Measurements from ENCODE around the gene HOXA10.
A peak's percentile ranks its signal among the peaks of the same experiment; 100 is the strongest.

Gene HOXA10

DNA sequence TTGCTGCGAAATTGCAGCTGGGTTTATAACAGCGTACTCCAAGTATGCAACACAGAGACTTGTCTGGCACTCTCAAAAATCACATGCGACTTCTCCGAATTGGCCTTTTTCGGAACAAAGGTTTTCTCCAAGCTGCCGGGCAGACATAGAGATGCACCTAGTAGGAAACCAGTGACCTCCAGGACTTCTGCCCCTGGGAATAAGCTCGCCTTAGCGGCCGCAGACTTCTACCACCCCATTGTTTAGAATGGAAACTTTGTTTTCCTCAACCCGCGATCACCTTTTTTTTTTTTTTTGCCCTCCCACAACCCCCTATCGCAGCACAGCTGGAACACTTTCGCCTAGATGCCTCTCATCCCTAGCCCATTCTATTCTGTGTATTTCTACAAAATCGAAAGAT, 4.9 kb upstream of the HOXA10 start:
- DNase-seq (ENCODE audit: low read depth): no peak

DNA sequence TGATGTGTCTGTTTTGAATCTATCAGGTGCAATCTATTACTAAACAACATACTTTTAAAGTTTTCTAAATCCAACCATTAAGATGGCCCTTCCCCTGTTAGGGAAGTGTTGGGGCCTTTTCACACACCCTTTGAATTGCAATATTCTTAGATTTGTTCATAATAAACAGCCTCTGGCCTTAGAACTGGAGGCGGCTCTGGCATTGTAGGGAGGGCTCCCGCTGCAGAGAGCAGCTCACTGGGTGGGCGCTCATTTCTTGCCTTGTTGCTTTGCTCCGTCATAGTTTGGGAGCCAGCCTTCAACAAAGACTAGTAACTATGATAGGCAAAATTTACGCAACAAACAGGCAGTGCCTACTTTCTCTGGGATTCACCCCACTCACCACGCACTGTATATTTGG, 4.2 kb upstream of the HOXA10 start:
- DNase-seq (ENCODE audit: low read depth): no peak

DNA sequence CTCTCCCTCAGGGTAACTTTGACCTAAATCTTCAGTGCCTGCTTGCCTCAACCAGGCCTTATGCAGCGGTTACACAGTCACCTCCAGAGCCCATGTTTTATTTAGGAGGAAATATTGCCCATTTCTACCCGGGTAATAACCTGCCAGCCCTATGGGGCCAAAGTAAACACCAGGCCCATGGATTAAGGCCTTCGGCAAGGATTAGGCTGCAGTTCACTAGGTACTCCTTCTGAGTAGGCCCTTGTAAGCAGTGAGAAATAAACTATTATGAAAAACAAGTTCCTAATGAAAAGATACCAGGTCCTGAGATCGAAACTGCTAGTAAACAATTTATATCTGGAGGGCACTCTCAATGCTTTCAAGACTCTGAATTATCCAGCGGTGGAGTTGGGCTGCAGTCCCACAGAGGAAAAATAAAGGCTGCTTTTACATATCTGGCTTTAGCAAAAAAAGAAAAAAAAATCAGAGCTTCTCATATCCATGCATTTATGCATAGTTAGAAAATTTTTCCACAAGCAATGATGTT, 3.7 kb upstream of the HOXA10 start:
- DNase-seq (ENCODE audit: low read depth): no peak

DNA sequence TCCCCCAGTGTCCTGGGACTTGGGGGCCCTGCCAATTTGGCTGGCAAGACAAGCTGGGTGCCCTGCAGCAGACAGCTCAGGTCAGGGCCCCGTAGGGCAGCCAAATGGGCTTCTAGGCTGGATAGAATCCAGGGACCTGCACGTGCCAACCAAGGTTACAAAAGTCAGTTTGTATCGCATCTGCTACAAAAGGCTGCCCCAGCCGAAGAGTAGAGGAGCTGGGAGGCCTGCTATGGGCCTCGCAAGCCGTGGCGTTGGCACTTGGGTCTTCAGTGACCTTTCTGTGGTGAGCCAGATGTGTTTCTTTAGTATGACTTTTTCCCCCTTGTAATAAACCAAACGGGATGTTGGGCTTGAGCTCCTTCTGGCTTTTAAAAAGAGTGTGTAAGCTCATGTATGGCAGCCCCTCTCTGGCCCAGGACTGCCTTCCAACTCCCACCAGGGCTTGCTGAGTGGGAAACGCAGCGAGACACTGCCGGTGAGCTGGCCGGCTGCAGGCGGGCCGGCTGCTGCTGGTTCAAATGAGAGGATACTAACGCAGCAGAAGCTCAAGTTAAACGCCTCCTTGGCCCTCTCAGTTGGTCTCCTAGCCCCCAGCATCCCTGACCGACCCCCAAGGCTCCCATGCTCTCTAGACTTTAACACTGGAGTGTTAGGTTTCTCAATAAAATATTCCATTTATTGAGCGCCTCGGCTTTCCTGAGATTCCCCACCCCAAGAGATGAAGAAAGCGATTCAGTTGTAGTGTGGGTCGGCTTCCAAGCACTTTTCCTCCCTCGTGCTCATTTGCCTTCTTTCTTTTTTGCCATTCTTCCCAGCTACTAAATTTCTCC, 3.1 kb upstream of the HOXA10 start:
- no peak for DNase-seq (ENCODE audit: low read depth)

DNA sequence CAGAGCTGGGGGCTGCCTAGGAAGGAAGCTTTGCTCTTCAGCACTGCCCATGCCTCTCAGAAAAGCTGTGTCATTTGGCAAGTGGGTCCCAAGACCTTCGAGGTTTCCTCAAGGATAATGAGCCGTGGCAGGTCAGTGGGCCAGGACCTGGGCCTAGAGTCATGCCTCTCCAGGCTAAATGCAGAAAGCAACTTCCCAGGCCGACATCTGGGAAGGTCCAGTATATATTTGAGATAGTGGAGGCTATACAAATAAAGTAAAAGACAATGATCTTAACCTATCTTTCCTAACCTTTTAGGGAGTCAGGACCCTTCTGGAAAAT, 2.4 kb upstream of the HOXA10 start:
- DNase-seq (ENCODE audit: low read depth): no peak

DNA sequence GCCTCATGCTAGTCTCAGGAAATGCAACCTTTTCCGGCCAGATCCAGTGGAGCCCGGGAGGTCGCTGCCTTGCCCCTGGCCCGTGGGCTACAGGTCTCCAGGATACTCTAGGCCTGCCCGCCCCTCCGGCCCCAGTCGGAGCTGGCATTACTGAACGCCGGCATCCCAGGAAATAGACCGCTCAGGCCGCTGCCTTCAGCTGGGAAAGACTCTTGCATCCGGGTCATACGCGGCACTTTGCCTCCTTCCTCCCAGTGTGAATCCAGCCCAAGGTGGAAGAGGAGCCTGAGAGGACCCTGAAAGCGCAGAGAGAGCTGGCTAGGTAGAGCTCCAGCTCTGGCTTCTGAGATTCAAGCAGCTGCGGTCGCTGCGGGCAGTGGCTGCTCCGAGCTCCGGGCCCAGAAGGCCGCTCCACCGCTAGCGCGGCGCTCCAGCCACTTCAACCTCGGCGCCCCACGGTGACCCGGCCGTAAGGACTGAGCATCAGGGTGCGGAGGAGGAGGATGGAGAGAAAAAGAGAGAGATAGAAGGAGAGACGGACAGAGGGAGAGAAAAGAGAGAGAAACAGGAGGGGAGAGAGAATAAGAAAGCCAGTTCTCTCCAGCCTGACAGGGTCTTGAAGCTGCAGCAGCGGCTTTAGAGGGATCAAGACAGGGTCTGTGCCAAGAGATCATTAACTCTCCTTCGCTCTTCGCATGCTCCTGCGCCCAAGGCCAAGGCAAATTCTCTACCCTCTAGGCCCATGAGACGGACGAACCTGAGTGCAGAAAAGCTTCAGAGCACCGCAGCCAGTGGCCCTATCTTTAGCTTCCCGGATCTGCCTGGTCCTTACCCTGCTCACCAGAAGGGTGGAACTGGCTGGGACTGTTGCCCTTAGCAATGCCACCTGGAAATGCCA, 1.8 kb upstream of the HOXA10 start:
- no peak for DNase-seq (ENCODE audit: low read depth)

DNA sequence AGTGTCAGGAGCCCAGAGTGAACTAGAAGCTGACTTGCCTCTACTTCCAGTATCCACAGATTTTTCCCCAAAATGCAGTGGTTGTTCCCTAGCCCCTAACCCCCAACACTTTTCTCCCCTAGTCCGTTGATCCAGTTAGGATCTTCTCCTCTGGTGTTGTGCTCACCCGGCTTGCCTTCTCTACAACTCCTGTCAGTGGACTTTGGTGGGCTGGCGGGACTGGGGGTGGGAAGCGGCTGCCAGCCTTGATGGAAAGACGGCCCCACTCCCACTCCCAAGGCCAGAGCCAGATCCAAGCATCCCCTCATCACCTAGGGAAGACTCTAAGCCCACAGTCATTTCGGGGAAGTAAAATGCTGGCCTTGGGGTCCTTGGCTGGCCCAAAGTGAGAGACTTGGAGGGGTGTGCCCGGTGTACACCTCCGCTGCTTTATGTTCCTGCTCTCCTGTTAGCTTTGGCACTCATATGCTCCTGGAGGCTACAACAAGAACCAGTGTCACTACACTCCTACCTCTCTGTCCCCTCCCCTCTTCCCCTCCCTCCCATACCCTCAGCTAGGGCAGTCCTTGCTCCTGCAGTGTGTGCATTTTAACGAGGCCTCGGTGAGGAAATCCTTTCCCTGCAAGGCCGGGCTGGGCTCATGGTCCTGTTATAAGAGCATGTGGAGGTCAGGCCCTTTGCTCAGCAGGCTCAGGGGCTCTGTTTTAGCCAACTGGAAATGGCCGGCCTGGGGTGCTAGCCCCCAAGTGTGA, 930 bp upstream of the HOXA10 start:
- DNase-seq (ENCODE audit: low read depth): no peak

DNA sequence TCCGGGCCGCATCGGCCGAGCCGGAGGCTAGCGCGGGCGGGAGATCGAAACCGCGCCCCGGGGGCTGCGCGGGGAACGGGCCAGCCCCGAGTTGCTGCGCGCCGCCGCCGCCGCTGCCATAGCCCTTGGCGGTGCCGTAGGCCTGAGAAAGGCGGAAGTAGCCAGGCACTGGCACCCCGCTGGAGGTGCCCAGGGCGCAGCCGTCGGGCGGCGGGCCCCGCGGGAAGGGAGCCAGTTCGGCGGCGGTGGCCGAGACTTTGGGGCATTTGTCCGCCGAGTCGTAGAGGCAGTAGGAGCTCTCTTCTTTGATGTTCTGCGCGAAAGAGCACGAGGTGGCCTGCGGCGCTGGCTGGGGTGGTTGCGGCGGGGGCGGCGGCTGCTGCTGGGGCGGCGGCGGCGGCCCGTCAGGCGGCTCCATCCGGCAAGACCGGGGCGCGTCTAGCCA, 587 bp downstream of the HOXA10 start:
- no peak for DNase-seq (ENCODE audit: low read depth)

DNA sequence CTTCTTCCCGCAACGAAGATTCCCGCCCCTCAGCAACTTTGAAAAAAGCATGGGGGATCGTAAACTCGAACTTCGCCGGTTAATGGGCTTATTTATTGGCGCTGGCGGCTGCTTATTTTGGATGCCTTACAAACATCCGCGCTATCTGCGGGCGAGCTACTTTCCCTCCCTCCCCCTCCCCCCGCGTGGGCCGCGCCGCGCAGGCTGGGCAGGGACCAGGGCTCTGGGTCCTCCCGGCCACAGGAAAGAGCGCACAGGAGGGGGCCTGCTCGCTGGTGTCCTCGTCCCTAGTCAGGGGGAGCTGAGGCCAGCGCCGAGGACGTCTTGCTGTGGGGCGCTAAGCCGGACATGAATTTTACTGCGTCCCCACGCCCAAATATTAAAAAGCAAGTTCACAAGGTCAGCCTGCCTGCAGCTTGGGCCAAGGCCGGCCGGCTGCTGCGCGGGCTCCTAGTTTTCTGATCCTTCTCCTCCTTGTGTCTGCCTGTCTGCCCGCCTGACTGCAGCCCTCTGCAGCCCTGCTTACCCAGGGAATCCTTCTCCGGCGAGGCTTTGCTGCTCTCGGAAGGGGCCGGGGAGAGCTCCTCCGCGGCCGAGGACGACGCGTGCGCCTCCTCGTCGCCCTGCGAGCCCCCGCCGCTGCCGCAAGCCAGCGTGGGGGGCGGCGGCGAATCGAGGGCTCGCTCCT, 1.2 kb downstream of the HOXA10 start:
- DNase-seq (ENCODE audit: low read depth): peak; percentile 49

DNA sequence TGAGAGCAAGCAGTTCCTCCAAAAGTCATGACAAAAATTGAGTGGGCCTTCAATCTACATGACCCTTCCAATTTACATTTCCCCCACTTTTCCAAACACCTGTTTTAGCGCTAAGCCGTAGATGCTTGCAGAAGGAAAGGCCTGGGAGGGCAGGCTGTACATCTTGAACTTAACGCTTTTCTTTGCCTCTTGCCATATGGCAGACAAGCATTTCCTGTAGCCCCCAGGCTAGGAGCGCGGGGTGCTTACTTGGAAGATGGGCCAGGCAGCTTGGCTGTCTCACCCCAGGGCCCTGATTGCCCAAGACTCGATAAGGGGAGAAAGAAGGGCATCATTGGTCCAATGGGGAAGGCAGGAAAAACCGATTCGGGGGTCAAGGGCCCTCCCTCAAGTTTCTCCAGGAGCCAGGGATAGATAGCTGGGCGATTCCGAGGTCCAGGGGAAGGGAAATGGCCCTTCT, 1.8 kb downstream of the HOXA10 start:
- DNase-seq (ENCODE audit: low read depth): no peak

DNA sequence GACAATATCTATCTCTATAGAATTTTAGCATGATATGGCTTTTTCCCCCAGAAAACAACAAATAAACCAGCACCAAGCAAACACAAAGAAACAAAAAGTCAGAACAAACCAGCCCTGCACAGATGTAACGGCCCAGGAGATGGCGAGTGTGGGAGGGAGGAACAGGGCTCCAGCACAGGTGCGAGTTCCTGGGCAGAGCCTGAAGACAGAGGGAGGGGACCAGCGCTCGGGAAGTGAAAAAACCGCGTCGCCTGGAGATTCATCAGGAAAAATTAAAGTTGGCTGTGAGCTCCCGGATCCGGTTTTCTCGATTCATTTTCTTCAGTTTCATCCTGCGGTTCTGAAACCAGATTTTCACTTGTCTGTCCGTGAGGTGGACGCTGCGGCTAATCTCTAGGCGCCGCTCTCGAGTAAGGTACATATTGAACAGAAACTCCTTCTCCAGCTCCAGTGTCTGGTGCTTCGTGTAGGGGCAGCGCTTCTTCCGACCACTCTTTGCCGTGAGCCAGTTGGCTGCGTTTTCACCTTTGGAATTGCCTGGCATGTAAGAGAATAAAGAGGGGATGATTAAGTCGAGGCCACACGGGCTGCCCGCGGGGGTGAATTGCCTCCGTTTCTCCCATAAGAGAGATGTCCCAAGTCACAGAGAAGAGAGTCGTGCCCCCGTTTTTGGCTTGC, 2.3 kb downstream of the HOXA10 start:
- DNase-seq (ENCODE audit: low read depth): peak; percentile 43

DNA sequence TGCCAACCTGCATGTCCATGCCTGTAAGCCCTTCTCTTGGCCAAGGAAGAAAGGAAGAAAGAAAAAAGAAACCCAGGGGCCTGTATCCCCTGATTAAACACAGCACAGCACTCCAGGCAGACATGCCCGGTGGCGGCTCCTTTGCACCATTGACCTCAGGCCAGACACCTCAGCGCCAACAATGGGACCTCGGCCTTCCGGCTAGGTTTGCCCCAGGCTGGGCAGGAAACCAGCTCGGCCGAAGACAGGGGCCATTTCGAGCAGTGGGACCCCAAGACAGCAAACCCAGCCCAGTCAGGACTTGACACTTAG, 2.8 kb downstream of the HOXA10 start:
- no peak for DNase-seq (ENCODE audit: low read depth)

DNA sequence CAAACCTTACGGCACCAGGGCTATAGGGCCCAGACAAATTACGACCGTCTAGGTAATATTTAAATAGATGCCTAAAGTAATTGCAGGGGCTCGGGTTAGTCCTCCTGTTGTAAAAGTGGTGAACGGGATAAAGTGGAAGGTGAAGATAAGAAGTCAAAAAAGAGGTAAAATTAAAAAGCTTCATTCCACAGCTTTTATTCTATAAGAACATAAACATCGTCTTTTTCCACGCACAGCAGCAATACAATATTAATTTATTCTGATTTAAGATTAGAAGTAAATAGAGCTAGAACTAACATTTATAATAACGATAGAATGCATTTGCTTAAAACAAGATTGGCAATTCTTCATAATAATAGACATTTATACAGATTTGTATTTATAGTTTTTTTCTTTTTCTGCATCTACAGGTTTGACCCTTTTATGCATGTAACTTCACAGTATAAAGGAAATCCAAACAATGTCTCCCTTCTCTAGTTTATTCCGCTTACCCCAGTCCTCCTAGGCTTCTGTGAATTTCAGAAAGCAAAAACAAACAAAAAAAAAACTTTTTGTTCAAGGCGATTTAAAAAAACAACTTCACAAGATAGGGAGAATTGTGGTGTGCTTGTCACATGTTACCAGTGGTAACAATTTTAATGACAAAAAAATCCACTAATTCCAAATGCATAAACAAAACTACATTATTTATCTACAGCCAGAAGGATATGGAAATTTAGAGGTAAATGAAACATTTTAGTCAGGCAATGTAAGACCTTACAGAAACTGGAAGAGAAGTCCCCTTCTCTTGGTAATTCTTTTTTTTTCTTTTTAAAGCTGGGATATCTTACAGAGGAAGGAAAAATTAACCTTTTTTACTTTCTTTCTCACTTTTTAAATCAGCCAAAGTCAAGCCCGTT, 3.4 kb downstream of the HOXA10 start:
- no peak for DNase-seq (ENCODE audit: low read depth)

DNA sequence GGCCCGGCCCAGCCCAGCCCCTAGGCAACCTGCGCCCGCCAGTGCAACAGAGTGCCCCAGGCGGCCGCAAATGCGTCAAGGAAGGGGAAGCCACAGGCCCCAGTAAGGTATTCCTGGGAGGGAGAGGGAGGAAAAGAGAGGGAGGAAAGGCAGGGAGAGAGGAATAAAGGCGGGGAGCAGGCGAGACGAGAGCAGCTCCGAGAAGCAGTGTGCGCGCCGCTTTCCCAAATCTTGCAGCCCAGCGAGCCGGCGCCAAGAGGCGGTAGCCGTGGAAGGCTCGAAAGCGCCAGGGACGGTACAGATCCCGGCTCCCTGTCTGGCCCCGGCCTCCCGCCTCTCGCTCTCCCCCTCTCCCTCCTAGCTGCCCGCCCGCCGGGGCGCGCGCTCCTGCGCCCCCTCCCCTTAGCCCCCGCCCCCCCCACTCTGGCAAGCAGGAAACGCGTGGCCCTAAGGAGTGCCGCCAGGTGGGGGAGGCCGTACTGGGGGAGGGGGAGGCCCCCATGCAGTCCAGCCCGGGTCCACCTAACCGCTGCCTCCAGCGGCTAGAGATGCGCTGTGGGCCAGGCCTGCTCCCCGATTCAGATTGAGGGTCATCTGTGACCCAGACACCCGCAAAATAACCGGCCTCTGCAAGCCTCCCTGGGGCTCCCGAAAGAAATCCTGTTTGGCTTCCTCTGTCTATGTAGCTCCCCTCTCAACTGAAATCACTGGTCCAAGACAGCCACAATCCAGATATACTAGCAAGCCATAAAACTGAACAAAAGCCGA, 4.3 kb downstream of the HOXA10 start:
- peak; percentile 38 for DNase-seq (ENCODE audit: low read depth)

DNA sequence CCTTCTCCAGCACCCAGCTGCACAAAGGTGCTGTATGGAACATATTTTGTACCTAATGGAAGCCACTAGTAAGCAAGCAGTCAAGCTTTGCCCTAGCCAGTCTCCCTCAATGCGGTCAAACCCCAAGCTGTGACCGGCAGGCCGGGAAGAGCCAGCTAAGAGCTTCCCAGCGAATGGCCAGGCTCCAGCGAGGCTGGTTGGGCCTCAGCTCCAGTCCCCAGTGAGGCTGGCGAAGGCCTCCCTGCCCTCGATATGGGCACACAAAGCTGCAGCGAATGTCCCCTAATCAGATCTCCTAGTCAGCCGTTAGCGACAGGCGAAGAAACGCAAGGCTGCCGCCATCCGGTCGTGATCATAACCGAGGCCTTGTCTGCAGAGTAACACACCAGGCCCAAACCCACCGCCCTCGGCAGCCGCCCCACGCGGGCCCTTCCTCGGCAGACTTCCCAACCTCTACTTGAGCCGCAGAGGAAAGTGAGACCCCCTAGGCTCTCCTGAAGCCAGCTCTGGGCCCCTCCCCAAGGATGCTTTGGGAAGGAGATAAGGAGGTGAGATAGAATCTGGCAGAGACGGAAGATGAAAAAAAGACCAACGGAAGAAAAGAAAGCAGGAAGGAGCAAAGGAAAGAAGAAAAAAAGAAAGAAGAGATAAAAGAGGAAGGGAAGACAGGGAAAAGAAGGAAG, 5.7 kb downstream of the HOXA10 start:
- DNase-seq (ENCODE audit: low read depth): peak; percentile 76

DNA sequence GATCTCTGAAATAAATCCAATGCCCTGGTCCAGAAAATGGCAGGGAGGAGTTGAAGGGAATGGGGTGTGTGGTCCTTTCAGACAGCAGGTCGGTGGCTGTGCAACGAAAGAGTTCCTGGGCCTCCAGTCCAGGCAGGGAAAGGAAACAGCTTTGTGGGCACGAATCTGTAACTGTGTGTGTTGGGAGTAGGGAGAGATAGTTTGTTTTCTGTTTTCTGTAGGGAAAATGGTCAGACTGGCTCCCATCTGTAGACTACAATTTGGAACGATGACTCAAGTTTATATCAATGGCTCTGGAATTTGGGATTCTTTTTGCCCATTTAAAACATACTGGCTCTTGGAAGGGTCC, 6.2 kb downstream of the HOXA10 start:
- DNase-seq (ENCODE audit: low read depth): no peak

DNA sequence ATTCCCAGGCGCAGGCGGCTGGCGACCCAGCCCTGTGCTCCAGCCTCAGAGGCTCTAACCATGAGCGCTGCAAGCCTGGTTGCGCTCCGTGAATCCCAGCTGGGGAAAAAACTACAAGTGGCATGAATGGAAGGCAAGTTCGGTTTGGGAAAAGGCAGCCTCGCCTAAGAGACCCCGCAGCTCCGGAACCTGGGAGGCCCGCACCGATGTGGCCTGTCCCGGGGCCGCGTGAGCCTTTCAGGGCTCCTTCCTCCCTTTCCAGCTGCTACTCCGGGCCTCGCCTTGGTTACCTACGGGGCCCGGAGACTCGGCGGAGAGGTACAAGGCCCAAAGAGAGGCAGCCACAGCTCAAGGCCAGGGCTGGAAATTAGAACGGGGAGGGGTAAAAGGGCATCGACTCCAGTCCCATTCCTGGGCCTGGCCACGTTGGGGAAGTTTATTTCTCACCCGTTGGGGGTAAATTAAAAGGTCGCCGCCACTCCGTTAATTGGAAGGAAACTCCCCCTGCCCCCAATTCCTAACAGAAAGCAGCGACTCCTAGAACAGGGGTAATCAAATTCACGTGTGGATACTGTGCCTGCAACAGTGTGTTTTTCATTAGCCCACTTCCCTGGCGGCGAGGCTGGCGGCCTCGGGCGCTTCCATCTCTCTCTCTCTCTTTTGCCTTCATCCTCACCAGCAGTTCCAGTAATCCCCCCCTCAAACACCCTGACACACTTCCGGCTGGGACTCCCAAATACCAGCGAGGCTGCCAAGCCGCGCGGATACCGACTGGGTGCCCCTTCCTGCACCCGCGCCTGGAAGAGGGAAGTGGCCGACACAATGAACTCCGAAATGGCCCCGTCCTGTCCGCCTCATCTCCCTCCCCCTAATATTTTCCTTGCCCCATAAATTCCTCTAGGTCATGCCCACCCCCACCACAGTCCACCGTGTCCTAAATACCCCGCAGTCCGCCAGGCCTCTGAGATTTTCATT, 7.3 kb downstream of the HOXA10 start:
- DNase-seq (ENCODE audit: low read depth): peak; percentile 54

Measured in HS-5 (cell line).